ENCODE measurements around the gene FBLN5. TPM values are rescaled to one million over a fixed set of nuclear protein-coding genes. Genes with fewer than 3 reads are reported as not detected.

FBLN5 gene
- total and polyA plus RNA-seq, 2 of the 4 experiments (the other 2 are of a cell fraction), result 10.6 to 76.4 TPM

GRCh38 chr14:91873471-91874415 is 73.8 kb downstream of the FBLN5 start:
- TF ChIP-seq RAD21 (IDR thresholded peaks at IDR 0.05; ENCODE audit: low read length) (no peak), MXI1 (IDR thresholded peaks at IDR 0.05; ENCODE audit: borderline replicate concordance, low read depth, low read length) (no peak), NFE2L2 (IDR thresholded peaks at IDR 0.05; ENCODE audit: low read depth, low read length) (no peak), USF2 (IDR thresholded peaks at IDR 0.05; ENCODE audit: low read depth, low read length) (no peak), BHLHE40 (IDR thresholded peaks at IDR 0.05; ENCODE audit: low read depth, low read length) (no peak), SMC3 (IDR thresholded peaks at IDR 0.05; ENCODE audit: low read depth, low read length) (no peak), MAZ (IDR thresholded peaks at IDR 0.05; ENCODE audit: borderline replicate concordance, low read depth, low read length) (no peak), CEBPB (IDR thresholded peaks at IDR 0.05; ENCODE audit: low read depth, low read length) (no peak), RFX5 (IDR thresholded peaks at IDR 0.05; ENCODE audit: low read depth, low read length) (no peak), RCOR1 (IDR thresholded peaks at IDR 0.05; ENCODE audit: insufficient replicate concordance, low read length) (no peak), MAFK (IDR thresholded peaks at IDR 0.05; ENCODE audit: low read depth, low read length) (no peak), CHD1 (IDR thresholded peaks at IDR 0.05; ENCODE audit: low read depth, low read length) (no peak), CTCF (conservative IDR thresholded peaks at IDR 0.05; ENCODE audit: low read depth, low read length) (no peak), FOS (IDR thresholded peaks at IDR 0.05; ENCODE audit: low read depth, low read length) (no peak)
- H2AK5ac ChIP-seq (ENCODE audit: low read depth, low read length), result no peak overlapping the region
- peaks cover 19% of the 10 kb centered on the region for H3K4me1 ChIP-seq (ENCODE audit: control insufficient read depth, insufficient read depth, low read length)
- H3K27me3 ChIP-seq (ENCODE audit: control insufficient read depth, insufficient read depth, low read length), result no peaks in the 10 kb centered on the region
- no peak overlapping the region for H3K27ac ChIP-seq (ENCODE audit: insufficient read depth, low read length)
- BruUV-seq (replicated peaks), result no TSS peak
- H3K36me3 ChIP-seq (ENCODE audit: control insufficient read depth, insufficient read depth, low read length), result peaks cover 49% of the 10 kb centered on the region
- no peak overlapping the region for H2BK5ac ChIP-seq (ENCODE audit: low read depth, low read length, poor library complexity, severe bottlenecking)
- ATAC-seq (ENCODE audit: low read depth), result no peak
- H4K5ac ChIP-seq (ENCODE audit: low read depth, low read length), result no peak overlapping the region
- no peak overlapping the region for H2AFZ ChIP-seq (replicated peaks; ENCODE audit: low read length, poor library complexity)
- H3K14ac ChIP-seq (replicated peaks; ENCODE audit: low read depth, low read length), result no peak overlapping the region
- 77% methylated on average over 9 of the region's 15 CpGs; no CpG with 5 or more reads in 1 of the 2 experiments for WGBS, 2 experiments (ENCODE audit: extremely low coverage in 2 of 2, insufficient read length in 1 of 2)
- H2AK9ac ChIP-seq (replicated peaks; ENCODE audit: low read depth, low read length, poor library complexity), result no peak overlapping the region
- H3K4me2 ChIP-seq (ENCODE audit: low read depth, low read length), result no peak overlapping the region
- H3K4me3 ChIP-seq (ENCODE audit: insufficient read depth, low read depth, low read length), result no peak overlapping the region
- no peak overlapping the region for H3K56ac ChIP-seq (ENCODE audit: extremely low read depth, insufficient read depth, low read length)
- H2BK20ac ChIP-seq (ENCODE audit: low read depth, low read length), result no peak overlapping the region
- no peak overlapping the region for H4K91ac ChIP-seq (ENCODE audit: insufficient read depth, low read depth, low read length)
- ChIA-PET POLR2A (ENCODE audit: unreplicated experiment) (no interaction called here), CTCF (no interaction called here)
- H3K23ac ChIP-seq (ENCODE audit: low read depth, low read length), result no peak overlapping the region
- in situ Hi-C loops (cut with MboI; ENCODE audit: low sequenced_read_pairs), result no loop called here
- no peaks in the 10 kb centered on the region for H3K9me3 ChIP-seq (ENCODE audit: control insufficient read depth, insufficient read depth, low read length)
- H4K8ac ChIP-seq (ENCODE audit: low read depth in 2 of 2, low read length in 2 of 2), result no peak overlapping the region
- no peak overlapping the region for H3K4ac ChIP-seq (ENCODE audit: low read depth, low read length)
- H2BK15ac ChIP-seq (ENCODE audit: low read depth, low read length), result no peak overlapping the region
- H3K9me1 ChIP-seq (ENCODE audit: insufficient read depth, low read length), result peaks cover 21% of the 10 kb centered on the region; the same call in 1 of the 2 replicates
- DNase-seq, result peak; percentile 21
- H4K20me1 ChIP-seq (ENCODE audit: insufficient read depth, low read length), result no peaks in the 10 kb centered on the region
- no peaks in the 10 kb centered on the region; a peak in 1 of 4 replicates for H3K79me1 ChIP-seq (ENCODE audit: low read depth in 1 of 2, low read length in 2 of 2)
- intact Hi-C loops (cut with micrococcal nuclease), result no loop called here
- H3K9ac ChIP-seq (ENCODE audit: low read depth, low read length), result no peak overlapping the region
- no peak overlapping the region for H2BK120ac ChIP-seq (ENCODE audit: low read depth, low read length)
- dilution Hi-C loops (cut with HindIII; ENCODE audit: low sequenced_read_pairs, unreplicated experiment), result no loop called here
- no peak overlapping the region for H3K18ac ChIP-seq (ENCODE audit: low read depth, low read length)

Measured in IMR-90 (cell line).